Brain pericyte (primary cell): ENCODE results near the gene ZNF792.
"Not testable (repeated sequence)": the region's sequence is repeated elsewhere in the genome, so short reads cannot be mapped to it uniquely, and the experiment has no call there.

Source experiments
- DNase-seq: peaks from one replicate; pipeline ENCODE4 v3.0.0-alpha.2; 2012; ENCODE audit warnings: low read depth, low spot score

ZNF792 gene

DNA sequence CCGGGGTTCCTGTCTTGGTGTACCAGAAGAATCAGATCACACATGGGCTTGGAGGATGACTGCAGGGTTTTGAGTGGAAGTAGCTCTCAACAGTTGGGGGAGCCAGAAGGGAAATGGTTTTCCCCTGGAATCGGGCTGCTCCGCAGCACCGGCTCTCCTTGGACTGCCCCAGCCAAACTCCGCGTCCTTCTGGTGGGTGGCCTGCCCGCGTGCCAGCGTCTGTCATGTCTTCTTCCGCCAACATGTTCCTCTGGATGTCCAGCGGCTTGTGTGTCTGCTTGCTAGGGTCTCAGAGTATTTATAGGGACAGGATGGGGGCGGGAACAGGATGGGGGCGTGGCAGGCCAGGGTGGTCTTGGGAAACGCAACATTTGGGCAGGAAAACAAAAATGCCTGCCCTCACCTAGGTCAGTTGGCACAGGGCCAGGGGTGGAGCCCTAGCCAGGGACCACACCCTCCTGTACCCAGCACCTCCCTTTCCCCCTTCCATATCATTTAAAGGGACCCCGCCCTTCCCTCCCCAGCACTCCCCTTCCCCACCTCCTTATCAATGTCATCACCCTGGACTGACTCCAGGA is 38.7 kb downstream of the ZNF792 start:
- DNase-seq = no peak

DNA sequence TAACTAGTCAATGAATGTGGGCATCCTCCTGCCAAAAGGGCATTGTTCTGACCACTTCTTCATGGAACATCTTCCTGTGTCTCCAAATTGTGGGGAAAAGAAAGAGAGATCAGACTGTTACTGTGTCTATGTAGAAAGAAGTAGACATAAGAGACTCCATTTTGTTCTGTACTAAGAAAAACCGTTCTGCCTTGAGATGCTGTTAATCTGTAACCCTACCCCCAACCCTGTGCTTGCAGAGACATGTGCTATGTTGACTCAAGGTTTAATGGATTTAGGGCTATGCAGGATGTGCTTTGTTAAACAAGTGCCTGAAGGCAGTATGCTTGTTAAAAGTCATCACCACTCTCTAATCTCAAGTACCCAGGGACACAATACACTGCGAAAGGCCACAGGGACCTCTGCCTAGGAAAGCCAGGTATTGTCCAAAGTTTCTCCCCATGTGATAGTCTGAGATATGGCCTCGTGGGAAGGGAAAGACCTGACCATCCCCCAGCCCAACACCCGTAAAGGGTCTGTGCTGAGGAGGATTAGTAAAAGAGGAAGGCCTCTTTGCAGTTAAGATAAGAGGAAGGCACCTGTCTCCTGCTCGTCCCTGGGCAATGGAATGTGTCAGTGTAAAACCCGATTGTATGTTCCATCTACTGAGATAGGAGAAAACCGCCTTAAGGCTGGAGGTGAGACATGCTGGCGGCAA is 43.8 kb downstream of the ZNF792 start:
- DNase-seq = not testable (repeated sequence)

DNA sequence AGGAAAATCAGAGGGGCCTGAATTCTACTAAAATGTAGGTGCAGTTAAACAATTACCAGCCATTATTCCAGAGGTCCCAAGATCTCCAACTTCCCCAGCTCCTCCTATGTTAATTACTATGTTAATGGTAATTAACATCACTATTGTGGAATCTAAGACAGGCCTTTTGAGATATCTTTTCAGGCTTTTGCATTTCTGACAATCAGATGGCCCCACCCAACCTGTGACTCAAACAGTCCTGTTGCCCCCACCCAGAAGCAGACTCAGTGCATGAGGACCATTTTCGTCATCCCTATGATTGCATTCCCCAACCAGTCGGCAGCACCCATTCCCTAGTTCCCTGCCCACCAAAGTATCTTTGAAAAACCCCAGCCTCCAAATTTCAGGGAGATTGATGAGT is 45.8 kb downstream of the ZNF792 start:
- no peak for DNase-seq

DNA sequence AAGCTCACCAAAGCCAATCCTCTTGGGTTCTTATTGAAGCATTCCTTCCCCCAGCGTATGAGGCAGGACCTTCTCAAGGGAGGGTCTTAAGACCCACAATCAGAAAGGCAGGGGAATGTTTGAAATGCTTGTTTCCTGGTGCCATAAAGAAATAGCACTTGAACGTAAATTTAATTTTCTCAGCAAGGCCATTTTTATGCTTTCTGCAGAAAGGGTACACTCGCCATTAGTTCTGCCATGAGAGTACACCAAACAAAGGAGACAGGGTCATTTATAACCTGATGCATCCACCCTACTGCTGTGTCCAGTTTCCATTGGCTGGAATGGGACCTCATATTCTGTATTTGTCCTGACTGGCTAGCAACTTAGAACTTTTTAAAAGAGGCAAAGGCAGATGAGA is 46.9 kb downstream of the ZNF792 start:
- DNase-seq = not testable (repeated sequence)

DNA sequence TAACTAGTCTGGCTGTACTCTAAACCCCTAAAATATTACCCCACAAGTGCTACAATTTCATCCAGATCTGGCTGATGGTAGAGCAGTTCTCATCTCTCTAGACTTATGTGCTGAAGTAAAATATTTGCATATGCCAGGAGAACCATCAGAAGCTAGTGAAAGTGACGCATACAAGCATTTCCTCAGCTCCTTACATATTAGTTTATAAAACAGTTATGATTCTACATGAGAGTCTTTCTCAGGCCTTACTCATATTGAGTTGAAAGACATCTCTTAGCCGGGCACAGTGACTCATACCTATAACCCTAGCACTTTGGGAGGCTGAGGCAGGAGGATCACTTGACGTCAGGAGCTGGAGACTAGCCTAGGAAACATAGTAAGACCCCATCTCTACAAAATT is 53.3 kb downstream of the ZNF792 start:
- no peak for DNase-seq
